GM19324 (cell line): ENCODE data around the gene BTLA.
A peak's percentile ranks its signal among the peaks of the same experiment; 100 is the strongest.
"Not testable (repeated sequence)": the region's sequence is repeated elsewhere in the genome, so short reads cannot be mapped to it uniquely, and the experiment has no call there.

Experiments
- ATAC-seq: cut with Tn5 transposase; IDR thresholded peaks from one replicate; pipeline ENCODE4 v1.9.1; 2021; ENCODE audit warnings: mild to moderate bottlenecking, moderate library complexity; ENCODE audit not compliant: unreplicated experiment, low FRiP score

The BTLA gene

GRCh38 chr3:112498914-112499711, at the start of gene BTLA:
Gene BTLA, minus strand, starts transcription at chr3:112499472. Its CDS starts 114 bp downstream, at chr3:112499358.
- peak; percentile 61 for ATAC-seq

GRCh38 chr3:112546216-112546759, 47.0 kb upstream of the BTLA start:
- ATAC-seq = no peak

- peak; percentile 86 for ATAC-seq
These were observed 40.8 kb upstream of the BTLA start for GRCh38 chr3:112539825-112540650.

GRCh38 chr3:112531358-112531781, 32.1 kb upstream of the BTLA start:
- no peak for ATAC-seq

- no peak for ATAC-seq
These were observed 31.3 kb upstream of the BTLA start for GRCh38 chr3:112530573-112530972.

- ATAC-seq = not testable (repeated sequence)
These were observed 24.9 kb upstream of the BTLA start for GRCh38 chr3:112524127-112524526.

- ATAC-seq = peak; percentile 46
These were observed 20.2 kb upstream of the BTLA start for GRCh38 chr3:112519424-112520001.

GRCh38 chr3:112518970-112519369, 19.7 kb upstream of the BTLA start:
- ATAC-seq = not testable (repeated sequence)

GRCh38 chr3:112514527-112515128, 15.4 kb upstream of the BTLA start:
- peak; percentile 99 for ATAC-seq

GRCh38 chr3:112512320-112512719, 13.0 kb upstream of the BTLA start:
- ATAC-seq = no peak

- ATAC-seq = no peak
These were observed 9.6 kb upstream of the BTLA start for GRCh38 chr3:112508860-112509259.

- ATAC-seq = no peak
These were observed 9.0 kb upstream of the BTLA start for GRCh38 chr3:112508261-112508660.

GRCh38 chr3:112505907-112506306, 6.6 kb upstream of the BTLA start:
- ATAC-seq = no peak

GRCh38 chr3:112504123-112504522, 4.9 kb upstream of the BTLA start:
- ATAC-seq = no peak

GRCh38 chr3:112503304-112503972, 4.2 kb upstream of the BTLA start:
- no peak for ATAC-seq

GRCh38 chr3:112500621-112501020, 1.3 kb upstream of the BTLA start:
- no peak for ATAC-seq

GRCh38 chr3:112497897-112498548, 1.2 kb downstream of the BTLA start:
- ATAC-seq = no peak

- no peak for ATAC-seq
These were observed 2.8 kb downstream of the BTLA start for GRCh38 chr3:112496366-112497067.

GRCh38 chr3:112494448-112494767, 4.9 kb downstream of the BTLA start:
- ATAC-seq = not testable (repeated sequence)
